PFSK-1 (cell line): ENCODE measurements around the gene ZCCHC17.

Experiments used
- FOXP2 ChIP-seq: optimal IDR thresholded peaks from 2 replicates; pipeline ENCODE3; 2011; ENCODE audit warnings: borderline replicate concordance, control low read depth, inconsistent platforms; ENCODE audit not compliant: insufficient read depth; ENCODE audit errors: extremely low read length, extremely low read depth
- POLR2AphosphoS5 ChIP-seq: IDR thresholded peaks from 2 replicates; pipeline ENCODE4 v1.6.1; 2012; ENCODE audit warnings: low read depth, mild to moderate bottlenecking, control low read depth, low read length, moderate library complexity
- SIN3A ChIP-seq: IDR thresholded peaks from 2 replicates; pipeline ENCODE4 v1.6.1; 2012; ENCODE audit warnings: mild to moderate bottlenecking, low read length, moderate library complexity, borderline replicate concordance; ENCODE audit not compliant: insufficient read depth
- TAF1 ChIP-seq: IDR thresholded peaks from 2 replicates; pipeline ENCODE4 v1.6.1; 2012; ENCODE audit warnings: low read length, control low read depth, borderline replicate concordance; ENCODE audit not compliant: insufficient read depth
- TF ChIP-seq, protein P1 (sequence below), 2 experiments: IDR thresholded peaks; 2 replicates each; pipeline versions ENCODE4 v1.6.1 to v1.8.0; 2011 to 2012; ENCODE audit warnings: low read depth in 2 of 2, low read length in 2 of 2, control low read depth in 1 of 2, inconsistent platforms in 1 of 2, mild to moderate bottlenecking in 1 of 2, moderate library complexity in 1 of 2; ENCODE audit not compliant: insufficient read depth in 1 of 2

ZCCHC17 gene

GRCh38 chr1:31370565-31370964 lies 73.7 kb downstream of the ZCCHC17 start:
- TF ChIP-seq, protein P1, sequence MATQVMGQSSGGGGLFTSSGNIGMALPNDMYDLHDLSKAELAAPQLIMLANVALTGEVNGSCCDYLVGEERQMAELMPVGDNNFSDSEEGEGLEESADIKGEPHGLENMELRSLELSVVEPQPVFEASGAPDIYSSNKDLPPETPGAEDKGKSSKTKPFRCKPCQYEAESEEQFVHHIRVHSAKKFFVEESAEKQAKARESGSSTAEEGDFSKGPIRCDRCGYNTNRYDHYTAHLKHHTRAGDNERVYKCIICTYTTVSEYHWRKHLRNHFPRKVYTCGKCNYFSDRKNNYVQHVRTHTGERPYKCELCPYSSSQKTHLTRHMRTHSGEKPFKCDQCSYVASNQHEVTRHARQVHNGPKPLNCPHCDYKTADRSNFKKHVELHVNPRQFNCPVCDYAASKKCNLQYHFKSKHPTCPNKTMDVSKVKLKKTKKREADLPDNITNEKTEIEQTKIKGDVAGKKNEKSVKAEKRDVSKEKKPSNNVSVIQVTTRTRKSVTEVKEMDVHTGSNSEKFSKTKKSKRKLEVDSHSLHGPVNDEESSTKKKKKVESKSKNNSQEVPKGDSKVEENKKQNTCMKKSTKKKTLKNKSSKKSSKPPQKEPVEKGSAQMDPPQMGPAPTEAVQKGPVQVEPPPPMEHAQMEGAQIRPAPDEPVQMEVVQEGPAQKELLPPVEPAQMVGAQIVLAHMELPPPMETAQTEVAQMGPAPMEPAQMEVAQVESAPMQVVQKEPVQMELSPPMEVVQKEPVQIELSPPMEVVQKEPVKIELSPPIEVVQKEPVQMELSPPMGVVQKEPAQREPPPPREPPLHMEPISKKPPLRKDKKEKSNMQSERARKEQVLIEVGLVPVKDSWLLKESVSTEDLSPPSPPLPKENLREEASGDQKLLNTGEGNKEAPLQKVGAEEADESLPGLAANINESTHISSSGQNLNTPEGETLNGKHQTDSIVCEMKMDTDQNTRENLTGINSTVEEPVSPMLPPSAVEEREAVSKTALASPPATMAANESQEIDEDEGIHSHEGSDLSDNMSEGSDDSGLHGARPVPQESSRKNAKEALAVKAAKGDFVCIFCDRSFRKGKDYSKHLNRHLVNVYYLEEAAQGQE (IDR thresholded peaks at IDR 0.05; ENCODE audit: insufficient read depth in 1 of 2, low read depth in 2 of 2, low read length in 2 of 2) = no peak
- TF ChIP-seq POLR2AphosphoS5 (no peak), TAF1 (no peak), FOXP2 (no peak), SIN3A (no peak)

- TF ChIP-seq TAF1 (no peak), SIN3A (no peak), FOXP2 (no peak), POLR2AphosphoS5 (no peak)
- TF ChIP-seq, protein P1 (IDR thresholded peaks at IDR 0.05; ENCODE audit: insufficient read depth in 1 of 2, low read depth in 2 of 2, low read length in 2 of 2) = no peak
Observed at GRCh38 chr1:31371121-31371959, 74.5 kb downstream of the ZCCHC17 start.

- no peak for TF ChIP-seq POLR2AphosphoS5
- TF ChIP-seq TAF1 = no peak
- TF ChIP-seq SIN3A = no peak
- TF ChIP-seq, protein P1 (IDR thresholded peaks at IDR 0.05; ENCODE audit: insufficient read depth in 1 of 2, low read depth in 2 of 2, low read length in 2 of 2) = no peak
- TF ChIP-seq FOXP2 = no peak
Observed at GRCh38 chr1:31372051-31372450, 75.2 kb downstream of the ZCCHC17 start.

DNA sequence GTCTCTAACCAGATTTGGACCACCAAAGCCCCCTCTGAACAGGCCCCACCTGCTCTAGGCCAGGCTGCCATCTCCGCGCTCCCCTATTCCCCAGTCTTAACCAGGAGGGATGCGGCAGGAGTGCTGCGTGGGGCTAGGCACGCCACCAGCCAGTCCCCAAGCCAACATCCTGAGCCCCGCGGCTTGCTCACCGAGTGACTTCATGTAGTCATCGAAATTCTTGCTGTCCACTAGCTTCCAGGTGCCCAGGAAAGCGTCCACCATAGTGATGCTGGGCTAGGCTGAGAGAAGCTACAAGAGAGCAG lies 75.9 kb downstream of the ZCCHC17 start:
- no peak for TF ChIP-seq FOXP2
- no peak for TF ChIP-seq TAF1
- TF ChIP-seq, protein P1 (IDR thresholded peaks at IDR 0.05; ENCODE audit: insufficient read depth in 1 of 2, low read depth in 2 of 2, low read length in 2 of 2) = no peak
- TF ChIP-seq SIN3A = no peak
- no peak for TF ChIP-seq POLR2AphosphoS5
